ENCODE data around the gene SLC24A4.

SLC24A4 gene

DNA sequence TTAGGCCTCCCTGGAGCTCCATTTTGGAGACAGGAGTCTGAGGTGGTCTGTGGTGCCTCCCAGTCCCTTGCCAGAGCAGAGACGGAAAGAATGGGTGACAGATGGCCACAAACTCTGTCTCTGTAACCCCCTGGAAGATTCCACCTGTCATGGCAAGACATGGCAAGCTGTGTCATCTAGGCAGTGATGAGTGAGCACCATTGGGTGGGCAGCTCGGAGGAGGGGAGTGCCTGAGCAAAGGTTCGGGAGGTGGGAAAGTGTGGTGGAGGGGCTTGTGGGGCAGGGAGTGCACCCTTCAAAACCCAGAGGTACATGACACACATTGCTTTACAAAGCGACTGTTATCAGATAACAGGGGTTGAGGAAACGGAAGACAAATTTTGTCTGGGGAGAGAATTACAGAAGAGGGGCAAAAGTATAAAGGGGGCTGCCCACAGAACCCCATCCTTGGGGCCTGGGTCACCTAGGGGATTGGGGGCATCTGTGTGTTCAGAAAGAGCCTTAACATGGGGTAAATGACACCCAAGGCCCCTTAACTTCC is 194.1 kb downstream of the SLC24A4 start:
- no peak for DNase-seq (ENCODE audit: extremely low read depth, insufficient read length)
- H3K4me3 ChIP-seq (replicated peaks; ENCODE audit: low read depth, low read length): no peak overlapping the region
- no peaks in the 10 kb centered on the region for H3K27me3 ChIP-seq (replicated peaks; ENCODE audit: control insufficient read depth, insufficient read depth, low read length)
- H3K36me3 ChIP-seq (ENCODE audit: control insufficient read depth, insufficient read depth, low read length): no peaks in the 10 kb centered on the region
- TF ChIP-seq, protein P1, sequence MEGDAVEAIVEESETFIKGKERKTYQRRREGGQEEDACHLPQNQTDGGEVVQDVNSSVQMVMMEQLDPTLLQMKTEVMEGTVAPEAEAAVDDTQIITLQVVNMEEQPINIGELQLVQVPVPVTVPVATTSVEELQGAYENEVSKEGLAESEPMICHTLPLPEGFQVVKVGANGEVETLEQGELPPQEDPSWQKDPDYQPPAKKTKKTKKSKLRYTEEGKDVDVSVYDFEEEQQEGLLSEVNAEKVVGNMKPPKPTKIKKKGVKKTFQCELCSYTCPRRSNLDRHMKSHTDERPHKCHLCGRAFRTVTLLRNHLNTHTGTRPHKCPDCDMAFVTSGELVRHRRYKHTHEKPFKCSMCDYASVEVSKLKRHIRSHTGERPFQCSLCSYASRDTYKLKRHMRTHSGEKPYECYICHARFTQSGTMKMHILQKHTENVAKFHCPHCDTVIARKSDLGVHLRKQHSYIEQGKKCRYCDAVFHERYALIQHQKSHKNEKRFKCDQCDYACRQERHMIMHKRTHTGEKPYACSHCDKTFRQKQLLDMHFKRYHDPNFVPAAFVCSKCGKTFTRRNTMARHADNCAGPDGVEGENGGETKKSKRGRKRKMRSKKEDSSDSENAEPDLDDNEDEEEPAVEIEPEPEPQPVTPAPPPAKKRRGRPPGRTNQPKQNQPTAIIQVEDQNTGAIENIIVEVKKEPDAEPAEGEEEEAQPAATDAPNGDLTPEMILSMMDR (IDR thresholded peaks at IDR 0.05; ENCODE audit: insufficient read depth, low read length, poor library complexity, severe bottlenecking): no peak

DNA sequence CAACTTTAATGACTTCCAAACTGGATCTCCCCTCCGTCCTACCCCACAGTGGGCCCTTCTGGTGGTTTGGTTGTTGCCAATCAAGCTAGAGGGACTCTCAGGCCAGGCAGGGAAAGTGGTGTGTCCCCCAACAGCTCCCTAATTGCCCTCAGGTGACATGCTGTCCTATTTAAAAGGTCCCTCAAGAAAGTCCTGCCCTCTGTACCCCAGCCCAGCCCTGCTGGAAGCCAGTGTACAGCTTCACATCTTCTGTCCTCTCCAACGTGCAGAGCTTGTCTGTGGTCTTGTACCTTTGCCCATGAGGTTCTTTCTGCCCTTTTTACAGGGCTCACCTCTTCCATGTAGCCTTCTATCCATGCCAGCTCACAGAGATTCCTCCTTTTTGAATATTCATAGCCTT is 194.8 kb downstream of the SLC24A4 start:
- no peak for DNase-seq (ENCODE audit: extremely low read depth, insufficient read length)
- Histone ChIP-seq H3K27me3 (replicated peaks; ENCODE audit: control insufficient read depth, insufficient read depth, low read length) (no peaks in the 10 kb centered on the region), H3K4me3 (replicated peaks; ENCODE audit: low read depth, low read length) (no peak overlapping the region), H3K36me3 (ENCODE audit: control insufficient read depth, insufficient read depth, low read length) (no peaks in the 10 kb centered on the region)
- TF ChIP-seq, protein P1 (IDR thresholded peaks at IDR 0.05; ENCODE audit: insufficient read depth, low read length, poor library complexity, severe bottlenecking): no peak

GRCh38 chr14:92519246-92520101 is 196.5 kb downstream of the SLC24A4 start:
- H3K4me3 ChIP-seq (replicated peaks; ENCODE audit: low read depth, low read length): no peak overlapping the region
- TF ChIP-seq, protein P1 (IDR thresholded peaks at IDR 0.05; ENCODE audit: insufficient read depth, low read length, poor library complexity, severe bottlenecking): no peak
- H3K36me3 ChIP-seq (ENCODE audit: control insufficient read depth, insufficient read depth, low read length): no peaks in the 10 kb centered on the region
- no peaks in the 10 kb centered on the region for H3K27me3 ChIP-seq (replicated peaks; ENCODE audit: control insufficient read depth, insufficient read depth, low read length)
- no peak for DNase-seq (ENCODE audit: extremely low read depth, insufficient read length)

GRCh38 chr14:92520102-92521057 is 197.4 kb downstream of the SLC24A4 start:
- no peak for DNase-seq (ENCODE audit: extremely low read depth, insufficient read length)
- H3K27me3 ChIP-seq (replicated peaks; ENCODE audit: control insufficient read depth, insufficient read depth, low read length): no peaks in the 10 kb centered on the region
- TF ChIP-seq, protein P1 (IDR thresholded peaks at IDR 0.05; ENCODE audit: insufficient read depth, low read length, poor library complexity, severe bottlenecking): no peak

DNA sequence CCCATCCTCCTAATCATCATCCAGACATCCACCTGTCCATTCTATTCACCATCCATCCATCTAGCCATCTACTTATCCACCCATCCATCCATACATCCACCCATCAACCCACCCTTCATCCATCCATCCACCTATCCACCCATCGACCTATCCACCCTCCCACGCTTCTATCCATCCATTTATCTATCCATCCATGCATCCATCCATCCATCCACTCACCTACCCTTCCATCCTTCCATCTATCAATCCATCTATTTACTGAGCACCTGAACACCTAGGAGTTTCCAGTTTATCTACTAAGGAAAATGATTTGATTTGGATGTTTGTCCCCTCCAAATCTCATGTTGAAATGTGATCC is 198.1 kb downstream of the SLC24A4 start:
- H3K4me3 ChIP-seq (replicated peaks; ENCODE audit: low read depth, low read length): no peak overlapping the region
- no peak for DNase-seq (ENCODE audit: extremely low read depth, insufficient read length)
- TF ChIP-seq, protein P1 (IDR thresholded peaks at IDR 0.05; ENCODE audit: insufficient read depth, low read length, poor library complexity, severe bottlenecking): no peak
- no peaks in the 10 kb centered on the region for H3K27me3 ChIP-seq (replicated peaks; ENCODE audit: control insufficient read depth, insufficient read depth, low read length)
- H3K36me3 ChIP-seq (ENCODE audit: control insufficient read depth, insufficient read depth, low read length): no peaks in the 10 kb centered on the region

More at GRCh38 chr14:92520102-92521057, 197.4 kb downstream of the SLC24A4 start:
- Histone ChIP-seq H3K36me3 (ENCODE audit: control insufficient read depth, insufficient read depth, low read length) (no peaks in the 10 kb centered on the region), H3K4me3 (replicated peaks; ENCODE audit: low read depth, low read length) (no peak overlapping the region)
